ENCODE data around the gene UBE2O.

Gene UBE2O

DNA sequence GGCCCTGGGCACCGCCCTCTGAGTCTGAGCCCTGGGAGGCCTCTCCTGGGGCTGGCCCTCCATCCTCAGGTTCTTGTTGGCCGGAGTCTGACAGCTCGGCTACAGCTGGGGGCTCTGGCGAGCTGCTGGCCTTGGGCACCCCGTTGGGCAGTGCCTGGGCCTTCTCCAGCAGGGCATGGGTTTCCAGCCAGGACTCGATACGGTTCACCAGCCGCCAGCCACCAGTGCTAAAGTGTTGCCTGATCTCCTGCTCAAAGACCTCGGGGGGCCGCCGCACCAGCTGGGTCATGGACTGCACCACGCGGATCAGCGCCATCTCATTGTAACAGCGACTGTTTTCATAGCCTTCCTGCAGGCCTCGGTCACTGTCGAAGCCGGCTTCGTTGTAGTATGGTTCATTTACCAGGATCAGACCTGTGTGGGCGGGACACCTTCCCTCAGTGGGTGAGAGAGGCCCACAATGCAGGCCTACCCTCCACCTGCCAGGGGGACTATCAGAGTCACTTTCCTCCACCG lies 61.7 kb downstream of the UBE2O start (continued):
- TF ChIP-seq, protein P1, sequence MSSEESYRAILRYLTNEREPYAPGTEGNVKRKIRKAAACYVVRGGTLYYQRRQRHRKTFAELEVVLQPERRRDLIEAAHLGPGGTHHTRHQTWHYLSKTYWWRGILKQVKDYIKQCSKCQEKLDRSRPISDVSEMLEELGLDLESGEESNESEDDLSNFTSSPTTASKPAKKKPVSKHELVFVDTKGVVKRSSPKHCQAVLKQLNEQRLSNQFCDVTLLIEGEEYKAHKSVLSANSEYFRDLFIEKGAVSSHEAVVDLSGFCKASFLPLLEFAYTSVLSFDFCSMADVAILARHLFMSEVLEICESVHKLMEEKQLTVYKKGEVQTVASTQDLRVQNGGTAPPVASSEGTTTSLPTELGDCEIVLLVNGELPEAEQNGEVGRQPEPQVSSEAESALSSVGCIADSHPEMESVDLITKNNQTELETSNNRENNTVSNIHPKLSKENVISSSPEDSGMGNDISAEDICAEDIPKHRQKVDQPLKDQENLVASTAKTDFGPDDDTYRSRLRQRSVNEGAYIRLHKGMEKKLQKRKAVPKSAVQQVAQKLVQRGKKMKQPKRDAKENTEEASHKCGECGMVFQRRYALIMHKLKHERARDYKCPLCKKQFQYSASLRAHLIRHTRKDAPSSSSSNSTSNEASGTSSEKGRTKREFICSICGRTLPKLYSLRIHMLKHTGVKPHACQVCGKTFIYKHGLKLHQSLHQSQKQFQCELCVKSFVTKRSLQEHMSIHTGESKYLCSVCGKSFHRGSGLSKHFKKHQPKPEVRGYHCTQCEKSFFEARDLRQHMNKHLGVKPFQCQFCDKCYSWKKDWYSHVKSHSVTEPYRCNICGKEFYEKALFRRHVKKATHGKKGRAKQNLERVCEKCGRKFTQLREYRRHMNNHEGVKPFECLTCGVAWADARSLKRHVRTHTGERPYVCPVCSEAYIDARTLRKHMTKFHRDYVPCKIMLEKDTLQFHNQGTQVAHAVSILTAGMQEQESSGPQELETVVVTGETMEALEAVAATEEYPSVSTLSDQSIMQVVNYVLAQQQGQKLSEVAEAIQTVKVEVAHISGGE (tag by site-specific recombination; conservative IDR thresholded peaks at IDR 0.05; ENCODE audit: low read depth) = no peak
- TF ChIP-seq, protein P2, sequence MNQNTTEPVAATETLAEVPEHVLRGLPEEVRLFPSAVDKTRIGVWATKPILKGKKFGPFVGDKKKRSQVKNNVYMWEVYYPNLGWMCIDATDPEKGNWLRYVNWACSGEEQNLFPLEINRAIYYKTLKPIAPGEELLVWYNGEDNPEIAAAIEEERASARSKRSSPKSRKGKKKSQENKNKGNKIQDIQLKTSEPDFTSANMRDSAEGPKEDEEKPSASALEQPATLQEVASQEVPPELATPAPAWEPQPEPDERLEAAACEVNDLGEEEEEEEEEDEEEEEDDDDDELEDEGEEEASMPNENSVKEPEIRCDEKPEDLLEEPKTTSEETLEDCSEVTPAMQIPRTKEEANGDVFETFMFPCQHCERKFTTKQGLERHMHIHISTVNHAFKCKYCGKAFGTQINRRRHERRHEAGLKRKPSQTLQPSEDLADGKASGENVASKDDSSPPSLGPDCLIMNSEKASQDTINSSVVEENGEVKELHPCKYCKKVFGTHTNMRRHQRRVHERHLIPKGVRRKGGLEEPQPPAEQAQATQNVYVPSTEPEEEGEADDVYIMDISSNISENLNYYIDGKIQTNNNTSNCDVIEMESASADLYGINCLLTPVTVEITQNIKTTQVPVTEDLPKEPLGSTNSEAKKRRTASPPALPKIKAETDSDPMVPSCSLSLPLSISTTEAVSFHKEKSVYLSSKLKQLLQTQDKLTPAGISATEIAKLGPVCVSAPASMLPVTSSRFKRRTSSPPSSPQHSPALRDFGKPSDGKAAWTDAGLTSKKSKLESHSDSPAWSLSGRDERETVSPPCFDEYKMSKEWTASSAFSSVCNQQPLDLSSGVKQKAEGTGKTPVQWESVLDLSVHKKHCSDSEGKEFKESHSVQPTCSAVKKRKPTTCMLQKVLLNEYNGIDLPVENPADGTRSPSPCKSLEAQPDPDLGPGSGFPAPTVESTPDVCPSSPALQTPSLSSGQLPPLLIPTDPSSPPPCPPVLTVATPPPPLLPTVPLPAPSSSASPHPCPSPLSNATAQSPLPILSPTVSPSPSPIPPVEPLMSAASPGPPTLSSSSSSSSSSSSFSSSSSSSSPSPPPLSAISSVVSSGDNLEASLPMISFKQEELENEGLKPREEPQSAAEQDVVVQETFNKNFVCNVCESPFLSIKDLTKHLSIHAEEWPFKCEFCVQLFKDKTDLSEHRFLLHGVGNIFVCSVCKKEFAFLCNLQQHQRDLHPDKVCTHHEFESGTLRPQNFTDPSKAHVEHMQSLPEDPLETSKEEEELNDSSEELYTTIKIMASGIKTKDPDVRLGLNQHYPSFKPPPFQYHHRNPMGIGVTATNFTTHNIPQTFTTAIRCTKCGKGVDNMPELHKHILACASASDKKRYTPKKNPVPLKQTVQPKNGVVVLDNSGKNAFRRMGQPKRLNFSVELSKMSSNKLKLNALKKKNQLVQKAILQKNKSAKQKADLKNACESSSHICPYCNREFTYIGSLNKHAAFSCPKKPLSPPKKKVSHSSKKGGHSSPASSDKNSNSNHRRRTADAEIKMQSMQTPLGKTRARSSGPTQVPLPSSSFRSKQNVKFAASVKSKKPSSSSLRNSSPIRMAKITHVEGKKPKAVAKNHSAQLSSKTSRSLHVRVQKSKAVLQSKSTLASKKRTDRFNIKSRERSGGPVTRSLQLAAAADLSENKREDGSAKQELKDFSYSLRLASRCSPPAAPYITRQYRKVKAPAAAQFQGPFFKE (tag by site-specific recombination; IDR thresholded peaks at IDR 0.05; ENCODE audit: borderline replicate concordance) = no peak
- TF ChIP-seq, protein P3, sequence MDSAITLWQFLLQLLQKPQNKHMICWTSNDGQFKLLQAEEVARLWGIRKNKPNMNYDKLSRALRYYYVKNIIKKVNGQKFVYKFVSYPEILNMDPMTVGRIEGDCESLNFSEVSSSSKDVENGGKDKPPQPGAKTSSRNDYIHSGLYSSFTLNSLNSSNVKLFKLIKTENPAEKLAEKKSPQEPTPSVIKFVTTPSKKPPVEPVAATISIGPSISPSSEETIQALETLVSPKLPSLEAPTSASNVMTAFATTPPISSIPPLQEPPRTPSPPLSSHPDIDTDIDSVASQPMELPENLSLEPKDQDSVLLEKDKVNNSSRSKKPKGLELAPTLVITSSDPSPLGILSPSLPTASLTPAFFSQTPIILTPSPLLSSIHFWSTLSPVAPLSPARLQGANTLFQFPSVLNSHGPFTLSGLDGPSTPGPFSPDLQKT (IDR thresholded peaks at IDR 0.05; ENCODE audit: borderline replicate concordance, low read depth, low read length) = no peak
- no peak for TF ChIP-seq ZNF302 (tag by site-specific recombination; IDR thresholded peaks at IDR 0.05; ENCODE audit: low read depth)
- no peak for TF ChIP-seq ZNF24 (tag by site-specific recombination; IDR thresholded peaks at IDR 0.05)
- no peak for TF ChIP-seq YY2 (tag by site-specific recombination; IDR thresholded peaks at IDR 0.05)
- no peak for TF ChIP-seq WT1 (tag by site-specific recombination; IDR thresholded peaks at IDR 0.05)
- no peak for TF ChIP-seq ZNF791 (tag by site-specific recombination; IDR thresholded peaks at IDR 0.05)
- no peak for TF ChIP-seq ZXDB (tag by site-specific recombination; IDR thresholded peaks at IDR 0.05)
- peak; percentile 54 for TF ChIP-seq GLIS1 (tag by site-specific recombination; IDR thresholded peaks at IDR 0.05)
- TF ChIP-seq ZFHX2 (tag by site-specific recombination; conservative IDR thresholded peaks at IDR 0.05) = peak; percentile 33
- TF ChIP-seq ZNF157 (tag by site-specific recombination; IDR thresholded peaks at IDR 0.05) = no peak

DNA sequence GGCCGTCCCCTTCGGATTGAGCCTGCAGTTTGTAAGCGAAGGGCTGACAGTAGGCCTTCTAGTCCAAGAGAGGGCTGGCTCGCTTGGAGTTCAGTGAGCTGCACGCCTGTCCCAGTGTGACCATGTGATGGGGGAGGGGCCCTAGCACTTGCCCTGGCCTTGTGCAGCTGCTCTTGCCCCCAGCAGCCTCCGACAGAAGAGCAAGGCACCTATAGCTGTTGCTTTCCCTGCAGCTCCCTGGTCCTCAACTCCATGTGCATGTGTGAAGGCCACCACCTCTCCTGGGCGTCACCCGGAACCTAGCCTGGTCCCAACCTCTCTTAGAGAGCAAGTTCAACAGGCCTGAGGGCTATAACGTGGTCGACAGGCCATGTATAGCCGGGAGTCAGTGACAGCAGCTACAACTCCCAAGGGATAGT lies 62.9 kb downstream of the UBE2O start:
- Histone ChIP-seq H3K36me3 (ENCODE audit: control insufficient read depth in 2 of 2, insufficient read depth in 1 of 2, low read length in 2 of 2) (peaks cover 0 to 62% of the 10 kb centered on the region in 2 experiments; a peak in 2 of 3 replicates), H3K9me3 (ENCODE audit: control insufficient read depth, insufficient read depth, low read depth, low read length) (no peaks in the 10 kb centered on the region), H3K27ac (ENCODE audit: extremely low read depth, low read depth, low read length) (no peak overlapping the region), H3K4me3 (ENCODE audit: low read depth, low read length) (no peak overlapping the region), H3K4me1 (ENCODE audit: control insufficient read depth, insufficient read depth, low read length) (peaks cover 4% of the 10 kb centered on the region; the same call in 1 of the 2 replicates)
- TF ChIP-seq ZNF747 (tag by site-specific recombination; IDR thresholded peaks at IDR 0.05) (no peak), ZNF239 (tag by site-specific recombination; IDR thresholded peaks at IDR 0.05) (no peak), SCRT2 (tag by site-specific recombination; IDR thresholded peaks at IDR 0.05) (peak; percentile 33; the same call in 1 of the 2 replicates), GLIS2 (tag by site-specific recombination; IDR thresholded peaks at IDR 0.05) (peak; percentile 38; the same call in 1 of the 2 replicates)
- CTCF ChIA-PET = interaction anchor here (0.6 to 3.0 kb wide), 6 partner anchors 8 to 91 kb away, joined by 3 to 13 read pairs (median 6); no protein-coding TSS in a partner anchor
- POLR2A ChIA-PET = interaction anchor here (0.7 to 1.5 kb wide), 3 partner anchors 17 to 481 kb away, joined by 3 to 6 read pairs (median 3); partner anchors contain the start of gene PRPSAP1
